ENCODE results near the gene GPR137C.

The GPR137C gene

DNA sequence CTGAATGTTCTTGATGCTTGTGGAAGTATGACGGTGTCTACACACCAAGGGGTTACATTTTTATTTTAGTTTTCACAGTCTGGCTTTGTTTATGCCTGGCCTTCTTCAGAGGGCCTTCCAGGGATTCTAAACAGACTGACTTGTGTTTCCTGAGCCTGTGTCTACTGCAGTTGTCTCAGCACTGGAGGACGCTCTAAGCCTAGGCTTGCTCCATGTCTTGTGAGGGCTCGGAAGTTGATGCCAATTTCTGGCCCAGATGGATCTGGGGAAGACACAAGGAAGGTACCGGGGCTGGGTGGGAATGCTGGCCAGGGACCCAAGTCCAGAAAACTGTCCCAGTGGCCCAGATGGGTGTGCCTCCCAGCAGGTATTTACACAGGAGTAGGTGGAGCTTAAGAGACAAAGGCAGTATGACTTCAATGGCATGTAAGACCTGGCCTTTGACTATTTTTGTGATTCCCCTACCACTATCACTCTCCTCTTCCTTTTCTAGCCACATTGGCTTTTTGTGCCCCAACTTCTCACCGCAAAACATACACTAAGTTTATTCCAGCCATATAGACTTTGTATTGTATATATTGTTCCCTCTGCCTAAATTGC, 56.9 kb downstream of the GPR137C start:
- no peaks in the 10 kb centered on the region for H3K4me1 ChIP-seq

GRCh38 chr14:52610187-52610586, 57.6 kb downstream of the GPR137C start:
- no peaks in the 10 kb centered on the region for H3K9me3 ChIP-seq
- no peaks in the 10 kb centered on the region for H3K27me3 ChIP-seq
- H3K36me3 ChIP-seq = no peaks in the 10 kb centered on the region
- TF ChIP-seq CTCF (IDR thresholded peaks at IDR 0.05) = no peak
- H3K4me3 ChIP-seq = no peak overlapping the region
- no peaks in the 10 kb centered on the region for H3K4me1 ChIP-seq
- intact Hi-C loops (cut with DNase I; ENCODE audit: low total_unique reads) = no loop called here
- no peak overlapping the region for H3K27ac ChIP-seq
- no peak for DNase-seq

More for the DNA sequence above, 56.9 kb downstream of the GPR137C start:
- no peak for DNase-seq
- Histone ChIP-seq H3K27ac (no peak overlapping the region), H3K27me3 (no peaks in the 10 kb centered on the region), H3K36me3 (no peaks in the 10 kb centered on the region), H3K9me3 (peaks cover 0 to under 1% (median 0%) of the 10 kb centered on the region in 3 donors), H3K4me3 (no peak overlapping the region)
- intact Hi-C loops (cut with DNase I; ENCODE audit: low total_unique reads) = no loop called here
- no peak for TF ChIP-seq CTCF (IDR thresholded peaks at IDR 0.05)

GRCh38 chr14:52618602-52619001, 66.0 kb downstream of the GPR137C start:
- intact Hi-C loops (cut with DNase I; ENCODE audit: low total_unique reads) = no loop called here
- DNase-seq = no peak
- TF ChIP-seq CTCF (IDR thresholded peaks at IDR 0.05) = no peak
- H3K4me1 ChIP-seq = no peaks in the 10 kb centered on the region
- no peaks in the 10 kb centered on the region for H3K36me3 ChIP-seq
- H3K27me3 ChIP-seq = no peaks in the 10 kb centered on the region
- H3K27ac ChIP-seq = no peak overlapping the region
- no peak overlapping the region for H3K4me3 ChIP-seq
- H3K9me3 ChIP-seq = no peaks in the 10 kb centered on the region

DNA sequence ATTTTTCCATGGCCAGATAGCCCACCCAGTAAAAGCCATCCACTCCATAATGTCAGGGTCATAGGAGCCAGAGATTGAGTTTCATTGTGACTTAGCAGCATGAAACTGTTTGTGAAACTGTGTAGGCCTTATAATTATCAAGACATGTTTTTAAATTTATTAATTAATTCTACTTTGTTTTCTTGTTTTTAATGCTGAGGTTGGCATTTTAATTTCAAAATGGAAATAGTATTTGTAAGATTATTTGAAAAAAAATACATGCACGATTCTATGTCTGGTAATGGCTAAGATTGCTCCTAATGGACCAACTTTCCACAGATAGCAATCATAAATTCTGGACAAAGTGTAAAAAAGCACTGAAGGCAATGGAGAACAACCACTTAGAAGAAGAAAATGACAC, 67.1 kb downstream of the GPR137C start:
- no peaks in the 10 kb centered on the region for H3K9me3 ChIP-seq
- H3K27me3 ChIP-seq = no peaks in the 10 kb centered on the region
- intact Hi-C loops (cut with DNase I; ENCODE audit: low total_unique reads) = no loop called here
- no peak for TF ChIP-seq CTCF (IDR thresholded peaks at IDR 0.05)
- H3K4me3 ChIP-seq = no peak overlapping the region
- H3K27ac ChIP-seq = no peak overlapping the region
- H3K36me3 ChIP-seq = no peaks in the 10 kb centered on the region
- no peaks in the 10 kb centered on the region for H3K4me1 ChIP-seq
- no peak for DNase-seq

DNA sequence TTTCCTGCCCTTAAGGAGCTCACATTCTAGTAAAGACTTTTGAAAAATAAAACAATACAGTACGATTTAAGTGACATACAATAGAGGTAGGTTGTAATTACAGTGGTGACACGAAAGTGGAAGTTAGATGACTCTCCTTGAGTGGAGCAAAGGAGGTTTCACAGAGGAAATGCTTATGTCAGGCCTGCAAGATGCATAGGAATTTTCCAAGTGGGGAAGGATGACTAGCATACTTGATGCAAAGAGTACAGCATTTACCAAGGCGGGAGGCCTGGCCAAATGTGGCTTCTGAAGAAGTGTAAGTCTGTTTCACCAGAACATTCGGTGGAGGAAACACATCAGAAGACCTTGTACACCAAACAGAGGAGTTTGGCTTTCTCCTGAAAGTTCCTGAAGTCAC, 87.5 kb downstream of the GPR137C start:
- intact Hi-C loops (cut with DNase I; ENCODE audit: low total_unique reads) = no loop called here
- no peak for DNase-seq

More for the DNA sequence above, 87.5 kb downstream of the GPR137C start:
- no peak overlapping the region for H3K4me3 ChIP-seq
- no peak overlapping the region for H3K27ac ChIP-seq
- no peaks in the 10 kb centered on the region for H3K4me1 ChIP-seq
- peaks cover 22 to 39% (median 37%) of the 10 kb centered on the region in 3 donors for H3K36me3 ChIP-seq
- TF ChIP-seq CTCF (IDR thresholded peaks at IDR 0.05) = no peak
- H3K9me3 ChIP-seq = no peaks in the 10 kb centered on the region
- no peaks in the 10 kb centered on the region for H3K27me3 ChIP-seq
